ENCODE data around the gene FAM163A. TPM values are rescaled to one million over a fixed set of nuclear protein-coding genes. Genes with fewer than 3 reads are reported as not detected.

FAM163A gene
- total and polyA plus RNA-seq, 7 donors = 0.36 to 2.4 (median 1.2) TPM; not detected in 1

GRCh38 chr1:179807691-179808485, 64.8 kb downstream of the FAM163A start:
- intact Hi-C loops (cut with DNase I) = loop anchor here (5.0 kb wide), 1 partner anchor 61 kb away; no protein-coding TSS in a partner anchor

GRCh38 chr1:179808503-179808902, 65.4 kb downstream of the FAM163A start:
- H3K27me3 ChIP-seq = no peaks in the 10 kb centered on the region
- H3K36me3 ChIP-seq = no peaks in the 10 kb centered on the region
- H3K9me3 ChIP-seq = no peaks in the 10 kb centered on the region
- no peak for DNase-seq
- no peak overlapping the region for H3K27ac ChIP-seq
- no peak for TF ChIP-seq EP300 (IDR thresholded peaks at IDR 0.05)
- WGBS, 2 donors = 73 to 76% methylated on average over 1 of the region's 1 CpG
- H3K4me3 ChIP-seq = no peak overlapping the region
- peaks cover 0 to 5% (median 3%) of the 10 kb centered on the region in 4 donors for H3K4me1 ChIP-seq
- intact Hi-C loops (cut with DNase I) = loop anchor here (5.0 kb wide), 1 partner anchor 61 kb away; no protein-coding TSS in a partner anchor

More at GRCh38 chr1:179807691-179808485, 64.8 kb downstream of the FAM163A start:
- no peaks in the 10 kb centered on the region for H3K9me3 ChIP-seq
- 76 to 87% methylated on average over 11 of the region's 11 CpGs for WGBS, 2 donors
- no peak overlapping the region for H3K27ac ChIP-seq
- H3K36me3 ChIP-seq = no peaks in the 10 kb centered on the region
- TF ChIP-seq EP300 (IDR thresholded peaks at IDR 0.05) (no peak), POLR2AphosphoS5 (IDR thresholded peaks at IDR 0.05) (no peak), POLR2A (IDR thresholded peaks at IDR 0.05) (no peak), CTCF (IDR thresholded peaks at IDR 0.05) (no peak)
- H3K4me3 ChIP-seq = no peak overlapping the region
- DNase-seq = no peak
- no peaks in the 10 kb centered on the region for H3K27me3 ChIP-seq
- H3K4me1 ChIP-seq = peaks cover 0 to 5% (median 3%) of the 10 kb centered on the region in 4 donors

GRCh38 chr1:179809506-179810366, 66.6 kb downstream of the FAM163A start:
- 39 to 41% methylated on average over 14 of the region's 14 CpGs for WGBS, 2 donors
- peak; percentile 81 for DNase-seq
- Histone ChIP-seq H3K4me1 (peaks cover 0 to 12% (median 8%) of the 10 kb centered on the region in 4 donors), H3K27me3 (no peaks in the 10 kb centered on the region), H3K27ac (no peak overlapping the region), H3K36me3 (no peaks in the 10 kb centered on the region), H3K4me3 (no peak overlapping the region), H3K9me3 (no peaks in the 10 kb centered on the region)
- TF ChIP-seq POLR2AphosphoS5 (IDR thresholded peaks at IDR 0.05) = no peak
- TF ChIP-seq CTCF (IDR thresholded peaks at IDR 0.05) = peak; percentile 78 to 95 (median 83)
- intact Hi-C loops (cut with DNase I) = loop anchor here (1.0 to 5.0 kb wide), 2 partner anchors 62 to 103 kb away; no protein-coding TSS in a partner anchor

GRCh38 chr1:179810367-179810715, 67.2 kb downstream of the FAM163A start:
- TF ChIP-seq POLR2A (IDR thresholded peaks at IDR 0.05) (no peak), POLR2AphosphoS5 (IDR thresholded peaks at IDR 0.05) (no peak), EP300 (IDR thresholded peaks at IDR 0.05) (no peak), CTCF (IDR thresholded peaks at IDR 0.05) (no peak)
- no peak for DNase-seq
- WGBS, 2 donors = 79 to 85% methylated on average over 7 of the region's 7 CpGs
- intact Hi-C loops (cut with DNase I) = no loop called here
- no peaks in the 10 kb centered on the region for H3K36me3 ChIP-seq
- no peaks in the 10 kb centered on the region for H3K9me3 ChIP-seq
- no peak overlapping the region for H3K4me3 ChIP-seq
- no peaks in the 10 kb centered on the region for H3K27me3 ChIP-seq
- H3K27ac ChIP-seq = no peak overlapping the region
- peaks cover 0 to 16% (median 12%) of the 10 kb centered on the region in 4 donors for H3K4me1 ChIP-seq
